Measurements from ENCODE around the gene TMEM51. TPM values are rescaled to one million over a fixed set of nuclear protein-coding genes. Genes with fewer than 3 reads are reported as not detected.

TMEM51 gene
- total RNA-seq, 1 experiment from 2014 or later = 10.4 TPM

- no peak for TF ChIP-seq GRHL2 (CRISPR knock-in tag; IDR thresholded peaks at IDR 0.05; ENCODE audit: insufficient replicate concordance, severe bottlenecking)
- no peak for TF ChIP-seq JAZF1 (CRISPR knock-in tag; IDR thresholded peaks at IDR 0.05)
- TF ChIP-seq ZNF138 (CRISPR knock-in tag; conservative IDR thresholded peaks at IDR 0.05) = no peak
- TF ChIP-seq E2F4 (CRISPR knock-in tag; IDR thresholded peaks at IDR 0.05; ENCODE audit: borderline replicate concordance, low read depth) = no peak
- no peak for TF ChIP-seq IRF1 (CRISPR knock-in tag; IDR thresholded peaks at IDR 0.05)
Observed at GRCh38 chr1:15150376-15150775, 3.2 kb upstream of the TMEM51 start (continued).

- Mint-ChIP-seq H3K27me3 (ENCODE audit: low read depth) (peaks cover 26% of the 10 kb centered on the region), H3K9me3 (peaks cover 5% of the 10 kb centered on the region), H3K4me3 (peak overlapping the region; percentile 4; the same call in 1 of the 2 replicates), H3K36me3 (no peaks in the 10 kb centered on the region), H3K4me1 (peaks cover 29% of the 10 kb centered on the region), H3K27ac (no peak overlapping the region)
- TF ChIP-seq ARID4B (CRISPR knock-in tag; IDR thresholded peaks at IDR 0.05; ENCODE audit: borderline replicate concordance) (no peak), GABPB1 (CRISPR knock-in tag; IDR thresholded peaks at IDR 0.05) (peak; percentile 37; the same call in 1 of the 2 replicates)
- ATAC-seq (no peak), DNase-seq (ENCODE audit: low spot score) (no peak)
- POLR2A ChIA-PET = no interaction called here
- CTCF ChIA-PET = interaction anchor here (0.6 to 5.8 kb wide), 15 partner anchors 11 to 177 kb away, joined by 3 to 60 read pairs (median 4); no protein-coding TSS in a partner anchor
Observed at GRCh38 chr1:15151377-15151806, 2.2 kb upstream of the TMEM51 start.

- Mint-ChIP-seq H3K27ac (no peak overlapping the region), H3K4me1 (peaks cover 34% of the 10 kb centered on the region), H3K27me3 (ENCODE audit: low read depth) (peaks cover 26% of the 10 kb centered on the region), H3K9me3 (peaks cover 5% of the 10 kb centered on the region), H3K36me3 (no peaks in the 10 kb centered on the region), H3K4me3 (peak overlapping the region; percentile 94)
- ATAC-seq = no peak
- TF ChIP-seq GTF2I (CRISPR knock-in tag; conservative IDR thresholded peaks at IDR 0.05) (0 out of 2 replicates have a peak, but pooled peaks have one; percentile 11), IRF2 (CRISPR knock-in tag; IDR thresholded peaks at IDR 0.05; ENCODE audit: borderline replicate concordance, low read depth) (no peak)
- POLR2A ChIA-PET = interaction anchor here (1.0 kb wide), 1 partner anchor 47 kb away, joined by 4 read pairs; no protein-coding TSS in a partner anchor
- no peak for DNase-seq (ENCODE audit: low spot score)
- CTCF ChIA-PET = interaction anchor here (0.6 to 5.8 kb wide), 25 partner anchors 12 to 279 kb away, joined by 3 to 60 read pairs (median 5); partner anchors contain the start of gene FHAD1
Observed at GRCh38 chr1:15151871-15152270, 1.7 kb upstream of the TMEM51 start.

- H3K36me3 Mint-ChIP-seq = no peaks in the 10 kb centered on the region
- peak; percentile 83 for DNase-seq (ENCODE audit: low spot score)
- H3K4me1 Mint-ChIP-seq = peaks cover 41% of the 10 kb centered on the region
- ChIA-PET CTCF (interaction anchor here (0.6 to 5.8 kb wide), 35 partner anchors 12 to 285 kb away, joined by 3 to 60 read pairs (median 4); partner anchors contain the start of gene FHAD1), POLR2A (interaction anchor here (0.6 to 1.0 kb wide), 2 partner anchors 46 to 994 kb away, joined by 3 to 4 read pairs; no protein-coding TSS in a partner anchor)
- peaks cover 26% of the 10 kb centered on the region for H3K27me3 Mint-ChIP-seq (ENCODE audit: low read depth)
- ATAC-seq = peak; percentile 25
- peaks cover 5% of the 10 kb centered on the region for H3K9me3 Mint-ChIP-seq
- peak overlapping the region; percentile 82; the same call in 1 of the 2 replicates for H3K27ac Mint-ChIP-seq
- H3K4me3 Mint-ChIP-seq = peak overlapping the region; percentile 94
- TF ChIP-seq GABPB1 (CRISPR knock-in tag; IDR thresholded peaks at IDR 0.05) = peak; percentile 17; the same call in 1 of the 2 replicates
- TF ChIP-seq SP1 (CRISPR knock-in tag; conservative IDR thresholded peaks at IDR 0.05) = peak; percentile 24
- TF ChIP-seq FOXP4 (CRISPR knock-in tag; IDR thresholded peaks at IDR 0.05) = no peak
- no peak for TF ChIP-seq TEAD1 (CRISPR knock-in tag; IDR thresholded peaks at IDR 0.05)
- TF ChIP-seq PRDM15 (CRISPR knock-in tag; IDR thresholded peaks at IDR 0.05) = no peak
- 0 out of 2 replicates have a peak, but pooled peaks have one; percentile 54 for TF ChIP-seq ESRRA (CRISPR knock-in tag; IDR thresholded peaks at IDR 0.05; ENCODE audit: borderline replicate concordance)
- TF ChIP-seq KAT7 (CRISPR knock-in tag; IDR thresholded peaks at IDR 0.05; ENCODE audit: borderline replicate concordance) = peak; percentile 90; the same call in 1 of the 2 replicates
Observed at GRCh38 chr1:15152318-15153183, 996 bp upstream of the TMEM51 start.
